HEK293T (cell line): ENCODE data around the gene FHIT.
"Not testable (repeated sequence)": the region's sequence is repeated elsewhere in the genome, so short reads cannot be mapped to it uniquely, and the experiment has no call there.

Experiments used
- CTCF ChIA-PET: fragments of 350-600 bp; formaldehyde crosslinking; extraction: SDS; loops from one replicate; lab custom pipeline; 2021; ENCODE audit warnings: antibody characterized with exemption, inconsistent platforms; lab: Yijun Ruan, JAX
- POLR2A ChIA-PET: fragments of 350-600 bp; formaldehyde crosslinking; extraction: SDS; loops from one replicate; lab custom pipeline; 2020; ENCODE audit warnings: antibody characterized with exemption, inconsistent platforms; lab: Yijun Ruan, JAX
- DNase-seq: peaks from one replicate; pipeline ENCODE4 v3.0.0; 2012; ENCODE audit warnings: mixed read lengths; ENCODE audit errors: extremely low spot score
- ARNT ChIP-seq: fragments of 450-650 bp; IDR thresholded peaks from 2 replicates; pipeline ENCODE4 v1.6.1; 2017; ENCODE audit warnings: mild to moderate bottlenecking
- BHLHE40 ChIP-seq: fragments of 450-650 bp; IDR thresholded peaks from 2 replicates; pipeline ENCODE4 v1.6.1; 2016; ENCODE audit warnings: mild to moderate bottlenecking, moderate library complexity, borderline replicate concordance
- CTBP1 ChIP-seq: fragments of 450-650 bp; IDR thresholded peaks from 2 replicates; pipeline ENCODE4 v1.6.1; 2016; ENCODE audit warnings: borderline replicate concordance
- ELF4 ChIP-seq: fragments of 450-650 bp; IDR thresholded peaks from 2 replicates; pipeline ENCODE4 v1.6.1; 2017; ENCODE audit warnings: antibody characterized with exemption
- FOXA1 ChIP-seq: fragments of 450-650 bp; IDR thresholded peaks from 2 replicates; pipeline ENCODE4 v1.6.1; 2016; ENCODE audit warnings: mild to moderate bottlenecking
- FOXK2 ChIP-seq: fragments of 450-650 bp; IDR thresholded peaks from 2 replicates; pipeline ENCODE4 v1.6.1; 2016; ENCODE audit warnings: mild to moderate bottlenecking
- FOXM1 ChIP-seq: fragments of 450-650 bp; IDR thresholded peaks from 2 replicates; pipeline ENCODE4 v1.6.1; 2017; ENCODE audit warnings: mild to moderate bottlenecking, borderline replicate concordance
- HDGF ChIP-seq: fragments of 450-650 bp; IDR thresholded peaks from 2 replicates; pipeline ENCODE4 v1.6.1; 2017; ENCODE audit warnings: antibody characterized with exemption, borderline replicate concordance
- L3MBTL2 ChIP-seq: fragments of 450-650 bp; conservative IDR thresholded peaks from 2 replicates; pipeline ENCODE4 v1.6.1; 2016; ENCODE audit warnings: mild to moderate bottlenecking
- LEF1 ChIP-seq: fragments of 450-650 bp; IDR thresholded peaks from 2 replicates; pipeline ENCODE4 v1.6.1; 2017; ENCODE audit warnings: mild to moderate bottlenecking, borderline replicate concordance
- NFRKB ChIP-seq: fragments of 450-650 bp; IDR thresholded peaks from 2 replicates; pipeline ENCODE4 v1.6.1; 2016; ENCODE audit warnings: mild to moderate bottlenecking, moderate library complexity
- PKNOX1 ChIP-seq: fragments of 450-650 bp; IDR thresholded peaks from 2 replicates; pipeline ENCODE4 v1.6.1; 2016
- SP1 ChIP-seq: fragments of 450-650 bp; IDR thresholded peaks from 2 replicates; pipeline ENCODE4 v1.6.1; 2017
- SUZ12 ChIP-seq: fragments of 450-650 bp; IDR thresholded peaks from 2 replicates; pipeline ENCODE4 v1.6.1; 2016; ENCODE audit warnings: mild to moderate bottlenecking
- TARDBP ChIP-seq: fragments of 450-650 bp; IDR thresholded peaks from 2 replicates; pipeline ENCODE4 v1.6.1; 2016
- ZNF384 ChIP-seq: fragments of 450-650 bp; IDR thresholded peaks from 2 replicates; pipeline ENCODE4 v1.6.1; 2016

The FHIT gene

GRCh38 chr3:61008153-61008997 is 242.9 kb downstream of the FHIT start:
- TF ChIP-seq L3MBTL2 (no peak), LEF1 (no peak), TARDBP (no peak)
- no peak for DNase-seq
- ChIA-PET CTCF (no interaction called here), POLR2A (no interaction called here)

- CTCF ChIA-PET: no interaction called here
- TF ChIP-seq NFRKB (no peak), HDGF (no peak), ELF4 (no peak), FOXA1 (no peak), TARDBP (no peak), FOXK2 (no peak), L3MBTL2 (no peak), SUZ12 (no peak), SP1 (no peak), CTBP1 (no peak), ARNT (no peak), FOXM1 (no peak)
- DNase-seq: no peak
- POLR2A ChIA-PET: no interaction called here
These were observed 245.7 kb downstream of the FHIT start for GRCh38 chr3:61005591-61005990.

GRCh38 chr3:60998858-60999257 is 252.4 kb downstream of the FHIT start:
- DNase-seq: no peak
- TF ChIP-seq L3MBTL2 (no peak), TARDBP (no peak), CTBP1 (no peak), PKNOX1 (no peak), FOXA1 (no peak), FOXK2 (no peak), LEF1 (no peak), SUZ12 (no peak), BHLHE40 (no peak), ARNT (no peak), ELF4 (no peak), HDGF (no peak), NFRKB (no peak)
- ChIA-PET POLR2A (interaction anchor here (1.2 kb wide), 1 partner anchor 27 kb away, joined by 3 read pairs; no protein-coding TSS in a partner anchor), CTCF (interaction anchor here (0.6 kb wide), 1 partner anchor 822 kb away, joined by 4 read pairs; no protein-coding TSS in a partner anchor)

- ChIA-PET CTCF (no interaction called here), POLR2A (no interaction called here)
- no peak for TF ChIP-seq NFRKB
- TF ChIP-seq BHLHE40: no peak
- no peak for TF ChIP-seq CTBP1
- no peak for TF ChIP-seq FOXM1
- TF ChIP-seq FOXK2: no peak
- TF ChIP-seq FOXA1: no peak
- TF ChIP-seq L3MBTL2: no peak
- TF ChIP-seq PKNOX1: no peak
- no peak for DNase-seq
These were observed 258.9 kb downstream of the FHIT start for GRCh38 chr3:60992395-60992794.

GRCh38 chr3:60990442-60990730 is 260.9 kb downstream of the FHIT start:
- no peak for TF ChIP-seq TARDBP
- no peak for TF ChIP-seq SP1
- TF ChIP-seq BHLHE40: no peak
- no peak for TF ChIP-seq HDGF
- TF ChIP-seq LEF1: no peak
- no peak for TF ChIP-seq L3MBTL2
- TF ChIP-seq SUZ12: no peak
- no peak for TF ChIP-seq PKNOX1
- TF ChIP-seq CTBP1: no peak
- no peak for TF ChIP-seq ELF4
- no peak for TF ChIP-seq NFRKB
- no peak for TF ChIP-seq FOXM1
- TF ChIP-seq ZNF384: no peak
- no peak for TF ChIP-seq ARNT
- TF ChIP-seq FOXK2: no peak
- TF ChIP-seq FOXA1: no peak
- DNase-seq: no peak
- POLR2A ChIA-PET: no interaction called here
- CTCF ChIA-PET: no interaction called here

GRCh38 chr3:60989626-60990441 is 261.4 kb downstream of the FHIT start:
- peak; percentile 47 for TF ChIP-seq PKNOX1
- no peak for TF ChIP-seq HDGF
- CTCF ChIA-PET: no interaction called here
- DNase-seq: peak; percentile 10
- POLR2A ChIA-PET: no interaction called here

GRCh38 chr3:60987191-60987590 is 264.1 kb downstream of the FHIT start:
- POLR2A ChIA-PET, DNase-seq, CTCF ChIA-PET: not testable (repeated sequence)
